OCI-LY1 (cell line): ENCODE data around the gene GP1BB.

Source experiments
- H2AFZ ChIP-seq: fragments of 200-600 bp; sonication (generic), shearing (Covaris generic); 2 replicates; pipeline ENCODE4 v1.6.0; 2014; ENCODE audit warnings: antibody characterized with exemption, mild to moderate bottlenecking, low read length
- H3F3A ChIP-seq: fragments of 200-600 bp; sonication (generic), shearing (Covaris generic); 2 replicates; pipeline ENCODE4 v1.6.0; 2014; ENCODE audit warnings: mild to moderate bottlenecking, antibody characterized with exemption, low read length, moderate library complexity; ENCODE audit not compliant: insufficient read depth
- H3K27ac ChIP-seq: fragments of 200-600 bp; sonication (generic); 2 replicates; pipeline ENCODE4 v1.5.1; 2014; ENCODE audit warnings: low read length, mixed run types, mild to moderate bottlenecking, low read depth; ENCODE audit not compliant: poor library complexity, severe bottlenecking
- H3K27me3 ChIP-seq: fragments of 200-600 bp; sonication (generic); 2 replicates; pipeline ENCODE4 v1.6.0; 2014; ENCODE audit warnings: antibody characterized with exemption, mild to moderate bottlenecking, low read length, moderate library complexity; ENCODE audit not compliant: insufficient read depth
- H3K36me3 ChIP-seq: fragments of 200-600 bp; sonication (generic); 2 replicates; pipeline ENCODE4 v1.6.1; 2014; ENCODE audit warnings: mild to moderate bottlenecking, antibody characterized with exemption, low read length, moderate library complexity, mixed read lengths; ENCODE audit not compliant: insufficient read depth
- H3K4me1 ChIP-seq: fragments of 200-600 bp; sonication (generic); 2 replicates; pipeline ENCODE4 v1.5.1; 2014; ENCODE audit warnings: mild to moderate bottlenecking, low read length, moderate library complexity; ENCODE audit not compliant: insufficient read depth, severe bottlenecking
- H3K4me2 ChIP-seq: fragments of 200-600 bp; sonication (generic), shearing (Covaris generic); 2 replicates; pipeline ENCODE4 v1.6.1; 2014; ENCODE audit warnings: low read length
- H3K4me3 ChIP-seq: fragments of 200-600 bp; sonication (generic); 2 replicates; pipeline ENCODE4 v1.5.1; 2014; ENCODE audit warnings: low read length, low read depth, mild to moderate bottlenecking, mixed read lengths; ENCODE audit not compliant: poor library complexity, severe bottlenecking
- H3K79me2 ChIP-seq: fragments of 200-600 bp; shearing (Covaris generic); 2 replicates; pipeline ENCODE4 v1.6.1; 2016; ENCODE audit warnings: mixed run types, low read length, mixed read lengths; ENCODE audit not compliant: insufficient read depth
- H3K9ac ChIP-seq: fragments of 200-600 bp; sonication (generic), shearing (Covaris generic); 2 replicates; pipeline ENCODE4 v1.6.1; 2014; ENCODE audit warnings: mild to moderate bottlenecking, low read length, mixed read lengths
- H3K9me2 ChIP-seq: fragments of 200-600 bp; sonication (generic), shearing (Covaris generic); 2 replicates; pipeline ENCODE4 v1.6.1; 2014; ENCODE audit warnings: low read depth, mild to moderate bottlenecking, low read length, mixed read lengths
- H3K9me3 ChIP-seq: fragments of 200-600 bp; shearing (Covaris generic); 2 replicates; pipeline ENCODE4 v1.6.1; 2014; ENCODE audit warnings: low read length, mixed read lengths
- H4K20me1 ChIP-seq: fragments of 200-600 bp; sonication (generic), shearing (Covaris generic); 2 replicates; pipeline ENCODE4 v1.6.0; 2016; ENCODE audit warnings: mild to moderate bottlenecking, low read length; ENCODE audit not compliant: insufficient read depth
- CTCF ChIP-seq: fragments of 200-600 bp; sonication (generic), shearing (Covaris generic); IDR thresholded peaks from 2 replicates; pipeline ENCODE4 v1.5.1; 2017; ENCODE audit warnings: mild to moderate bottlenecking, antibody characterized with exemption, low read length, moderate library complexity, mixed read lengths
- EZH2 ChIP-seq: fragments of 200-600 bp; sonication (generic), shearing (Covaris generic); IDR thresholded peaks from 2 replicates; pipeline ENCODE4 v1.8.0; 2017; ENCODE audit warnings: borderline replicate concordance, mixed run types, mild to moderate bottlenecking, antibody characterized with exemption, low read length, moderate library complexity, mixed read lengths

Gene GP1BB

GRCh38 chr22:19713650-19714311, 9.6 kb upstream of the GP1BB start:
- Histone ChIP-seq H3K9me3 (no peaks in the 10 kb centered on the region), H3K9me2 (no peaks in the 10 kb centered on the region), H3F3A (no peaks in the 10 kb centered on the region), H3K4me3 (no peak overlapping the region), H3K36me3 (no peaks in the 10 kb centered on the region), H3K27me3 (peaks cover 9% of the 10 kb centered on the region), H4K20me1 (no peaks in the 10 kb centered on the region), H3K4me1 (peaks cover 10% of the 10 kb centered on the region), H3K79me2 (no peaks in the 10 kb centered on the region), H3K9ac (no peak overlapping the region), H3K4me2 (no peak overlapping the region), H2AFZ (no peak overlapping the region), H3K27ac (no peak overlapping the region)
- TF ChIP-seq EZH2, result no peak
- TF ChIP-seq CTCF, result no peak

- Histone ChIP-seq H4K20me1 (no peaks in the 10 kb centered on the region), H3K9me3 (no peaks in the 10 kb centered on the region), H3K79me2 (no peaks in the 10 kb centered on the region), H2AFZ (no peak within 1 kb of the TSS), H3K27ac (no peak within 1 kb of the TSS), H3K36me3 (no peaks in the 10 kb centered on the region), H3F3A (no peaks in the 10 kb centered on the region), H3K4me1 (peaks cover 11% of the 10 kb centered on the region), H3K4me2 (peak within 1 kb of the TSS; percentile 41; the same call in 1 of the 2 replicates), H3K9me2 (no peaks in the 10 kb centered on the region), H3K9ac (no peak within 1 kb of the TSS), H3K27me3 (peaks cover 9% of the 10 kb centered on the region), H3K4me3 (peak within 1 kb of the TSS; percentile 33)
- TF ChIP-seq EZH2 (no peak), CTCF (no peak)
These were observed 8.8 kb upstream of the GP1BB start, which contains the start of gene SEPTIN5 for GRCh38 chr22:19714312-19715187. SEPTIN5 (plus strand) TSS chr22:19714503; CDS start chr22:19714589, 86 bp downstream.

GRCh38 chr22:19715188-19715930, 8.0 kb upstream of the GP1BB start:
- TF ChIP-seq EZH2 (no peak), CTCF (no peak)
- no peaks in the 10 kb centered on the region for H3K9me2 ChIP-seq
- no peak overlapping the region for H3K27ac ChIP-seq
- H3K4me1 ChIP-seq, result peaks cover 11% of the 10 kb centered on the region
- no peak overlapping the region for H3K9ac ChIP-seq
- no peaks in the 10 kb centered on the region for H3F3A ChIP-seq
- no peaks in the 10 kb centered on the region for H3K36me3 ChIP-seq
- no peak overlapping the region for H2AFZ ChIP-seq
- no peak overlapping the region for H3K4me2 ChIP-seq
- no peaks in the 10 kb centered on the region for H3K9me3 ChIP-seq
- no peak overlapping the region for H3K4me3 ChIP-seq
- H3K79me2 ChIP-seq, result no peaks in the 10 kb centered on the region
- no peaks in the 10 kb centered on the region for H4K20me1 ChIP-seq
- H3K27me3 ChIP-seq, result peaks cover 9% of the 10 kb centered on the region; the same call in 1 of the 2 replicates
